PFSK-1 (cell line): ENCODE measurements around the gene SMC4.

Experiments used
- FOXP2 ChIP-seq: optimal IDR thresholded peaks from 2 replicates; pipeline ENCODE3; 2011; ENCODE audit warnings: borderline replicate concordance, control low read depth, inconsistent platforms; ENCODE audit not compliant: insufficient read depth; ENCODE audit errors: extremely low read length, extremely low read depth
- POLR2AphosphoS5 ChIP-seq: IDR thresholded peaks from 2 replicates; pipeline ENCODE4 v1.6.1; 2012; ENCODE audit warnings: low read depth, mild to moderate bottlenecking, control low read depth, low read length, moderate library complexity
- SIN3A ChIP-seq: IDR thresholded peaks from 2 replicates; pipeline ENCODE4 v1.6.1; 2012; ENCODE audit warnings: mild to moderate bottlenecking, low read length, moderate library complexity, borderline replicate concordance; ENCODE audit not compliant: insufficient read depth
- TAF1 ChIP-seq: IDR thresholded peaks from 2 replicates; pipeline ENCODE4 v1.6.1; 2012; ENCODE audit warnings: low read length, control low read depth, borderline replicate concordance; ENCODE audit not compliant: insufficient read depth
- TF ChIP-seq, protein P1 (sequence below), 2 experiments: IDR thresholded peaks; 2 replicates each; pipeline versions ENCODE4 v1.6.1 to v1.8.0; 2011 to 2012; ENCODE audit warnings: low read depth in 2 of 2, low read length in 2 of 2, control low read depth in 1 of 2, inconsistent platforms in 1 of 2, mild to moderate bottlenecking in 1 of 2, moderate library complexity in 1 of 2; ENCODE audit not compliant: insufficient read depth in 1 of 2

Gene SMC4

GRCh38 chr3:160455846-160456245, 56.4 kb downstream of the SMC4 start:
- TF ChIP-seq FOXP2, result no peak
- TF ChIP-seq, protein P1, sequence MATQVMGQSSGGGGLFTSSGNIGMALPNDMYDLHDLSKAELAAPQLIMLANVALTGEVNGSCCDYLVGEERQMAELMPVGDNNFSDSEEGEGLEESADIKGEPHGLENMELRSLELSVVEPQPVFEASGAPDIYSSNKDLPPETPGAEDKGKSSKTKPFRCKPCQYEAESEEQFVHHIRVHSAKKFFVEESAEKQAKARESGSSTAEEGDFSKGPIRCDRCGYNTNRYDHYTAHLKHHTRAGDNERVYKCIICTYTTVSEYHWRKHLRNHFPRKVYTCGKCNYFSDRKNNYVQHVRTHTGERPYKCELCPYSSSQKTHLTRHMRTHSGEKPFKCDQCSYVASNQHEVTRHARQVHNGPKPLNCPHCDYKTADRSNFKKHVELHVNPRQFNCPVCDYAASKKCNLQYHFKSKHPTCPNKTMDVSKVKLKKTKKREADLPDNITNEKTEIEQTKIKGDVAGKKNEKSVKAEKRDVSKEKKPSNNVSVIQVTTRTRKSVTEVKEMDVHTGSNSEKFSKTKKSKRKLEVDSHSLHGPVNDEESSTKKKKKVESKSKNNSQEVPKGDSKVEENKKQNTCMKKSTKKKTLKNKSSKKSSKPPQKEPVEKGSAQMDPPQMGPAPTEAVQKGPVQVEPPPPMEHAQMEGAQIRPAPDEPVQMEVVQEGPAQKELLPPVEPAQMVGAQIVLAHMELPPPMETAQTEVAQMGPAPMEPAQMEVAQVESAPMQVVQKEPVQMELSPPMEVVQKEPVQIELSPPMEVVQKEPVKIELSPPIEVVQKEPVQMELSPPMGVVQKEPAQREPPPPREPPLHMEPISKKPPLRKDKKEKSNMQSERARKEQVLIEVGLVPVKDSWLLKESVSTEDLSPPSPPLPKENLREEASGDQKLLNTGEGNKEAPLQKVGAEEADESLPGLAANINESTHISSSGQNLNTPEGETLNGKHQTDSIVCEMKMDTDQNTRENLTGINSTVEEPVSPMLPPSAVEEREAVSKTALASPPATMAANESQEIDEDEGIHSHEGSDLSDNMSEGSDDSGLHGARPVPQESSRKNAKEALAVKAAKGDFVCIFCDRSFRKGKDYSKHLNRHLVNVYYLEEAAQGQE (IDR thresholded peaks at IDR 0.05; ENCODE audit: insufficient read depth in 1 of 2, low read depth in 2 of 2, low read length in 2 of 2), result no peak
- TF ChIP-seq TAF1, result no peak
- TF ChIP-seq POLR2AphosphoS5, result no peak
- no peak for TF ChIP-seq SIN3A

DNA sequence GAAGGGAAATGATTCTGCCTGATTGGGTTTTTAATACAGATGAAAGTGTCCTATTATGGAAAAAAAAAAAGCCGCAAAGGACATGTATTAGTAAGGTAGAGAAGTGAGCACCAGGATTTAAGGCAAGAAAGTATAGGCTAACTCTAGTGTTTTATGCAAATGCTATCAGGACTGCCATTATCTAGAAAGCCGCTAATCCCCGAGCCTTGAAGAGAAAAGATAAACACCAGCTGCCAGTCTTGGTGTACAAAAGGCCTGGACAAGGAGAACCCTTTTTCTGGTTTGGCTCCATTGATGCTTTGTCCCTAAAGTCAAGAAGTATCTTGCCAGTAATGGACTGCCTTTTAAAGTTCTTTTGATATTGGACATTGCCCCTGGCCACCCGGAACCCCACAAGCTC, 58.7 kb downstream of the SMC4 start:
- TF ChIP-seq POLR2AphosphoS5 (no peak), SIN3A (no peak), TAF1 (no peak), FOXP2 (no peak)
- TF ChIP-seq, protein P1 (IDR thresholded peaks at IDR 0.05; ENCODE audit: insufficient read depth in 1 of 2, low read depth in 2 of 2, low read length in 2 of 2), result no peak

GRCh38 chr3:160459450-160459970, 60.1 kb downstream of the SMC4 start:
- TF ChIP-seq, protein P1 (IDR thresholded peaks at IDR 0.05; ENCODE audit: insufficient read depth in 1 of 2, low read depth in 2 of 2, low read length in 2 of 2), result no peak
- TF ChIP-seq POLR2AphosphoS5, result no peak
- TF ChIP-seq SIN3A, result no peak
- no peak for TF ChIP-seq TAF1
- no peak for TF ChIP-seq FOXP2

- TF ChIP-seq, protein P1 (IDR thresholded peaks at IDR 0.05; ENCODE audit: insufficient read depth in 1 of 2, low read depth in 2 of 2, low read length in 2 of 2), result no peak
- no peak for TF ChIP-seq TAF1
- TF ChIP-seq FOXP2, result no peak
- no peak for TF ChIP-seq SIN3A
- no peak for TF ChIP-seq POLR2AphosphoS5
Observed at GRCh38 chr3:160460033-160460432, 60.6 kb downstream of the SMC4 start.

DNA sequence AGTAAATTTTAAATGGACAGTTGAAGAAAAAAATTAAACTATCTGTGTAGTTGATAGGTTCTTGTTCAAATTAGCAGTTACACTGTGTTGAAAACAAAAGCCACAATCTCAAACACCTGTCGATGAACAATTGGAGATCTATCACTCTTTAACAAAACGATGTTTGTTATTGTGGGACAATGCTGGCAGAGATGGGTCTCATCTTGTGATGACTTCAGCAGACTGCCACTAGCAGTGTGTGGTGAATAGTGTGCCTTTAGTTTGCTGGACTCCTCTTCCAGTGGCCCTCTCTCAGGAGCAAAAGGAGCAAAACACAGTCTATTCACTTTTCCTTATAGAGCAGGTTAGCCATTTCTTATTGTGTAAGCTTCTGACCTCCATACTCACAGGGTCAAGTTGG, 64.9 kb downstream of the SMC4 start:
- TF ChIP-seq, protein P1 (IDR thresholded peaks at IDR 0.05; ENCODE audit: insufficient read depth in 1 of 2, low read depth in 2 of 2, low read length in 2 of 2), result no peak
- TF ChIP-seq TAF1 (no peak), SIN3A (no peak), POLR2AphosphoS5 (no peak), FOXP2 (no peak)
